Stimulated activated naive CD8-positive, alpha-beta T cell treated with anti-CD3 and anti-CD28 coated beads, Interleukin-15, Interleukin-2, amounts not matched to agents 100 ng/mL and 50 ng/mL, for 24 hours (primary cell): ENCODE results near the gene SH2D3C.

Experiments used
- H3K27ac Mint-ChIP-seq: one replicate; pipeline ENCODE4 v1.8.0; 2021; ENCODE audit warnings: mild to moderate bottlenecking, mixed read lengths
- H3K27me3 Mint-ChIP-seq: one replicate; pipeline ENCODE4 v1.8.0; 2021; ENCODE audit warnings: mixed read lengths
- H3K36me3 Mint-ChIP-seq: one replicate; pipeline ENCODE4 v1.8.0; 2021; ENCODE audit warnings: low read depth, mixed read lengths
- H3K4me1 Mint-ChIP-seq: one replicate; pipeline ENCODE4 v1.8.0; 2021; ENCODE audit warnings: low read depth, mixed read lengths
- H3K4me3 Mint-ChIP-seq: one replicate; pipeline ENCODE4 v1.8.0; 2021; ENCODE audit warnings: mild to moderate bottlenecking, mixed read lengths
- H3K9me3 Mint-ChIP-seq: one replicate; pipeline ENCODE4 v1.8.0; 2021; ENCODE audit warnings: mixed read lengths

Gene SH2D3C

GRCh38 chr9:127810378-127811187, 32.1 kb upstream of the SH2D3C start:
- Mint-ChIP-seq H3K9me3 (no peaks in the 10 kb centered on the region), H3K4me3 (no peak overlapping the region), H3K4me1 (no peaks in the 10 kb centered on the region), H3K27ac (no peak overlapping the region), H3K27me3 (no peaks in the 10 kb centered on the region), H3K36me3 (peaks cover 37% of the 10 kb centered on the region)

- Mint-ChIP-seq H3K36me3 (peaks cover 37% of the 10 kb centered on the region), H3K9me3 (no peaks in the 10 kb centered on the region), H3K27me3 (no peaks in the 10 kb centered on the region), H3K27ac (no peak overlapping the region), H3K4me3 (no peak overlapping the region), H3K4me1 (no peaks in the 10 kb centered on the region)
Measured at GRCh38 chr9:127809540-127810377, 31.3 kb upstream of the SH2D3C start.

- Mint-ChIP-seq H3K4me3 (no peak overlapping the region), H3K9me3 (no peaks in the 10 kb centered on the region)
Measured at GRCh38 chr9:127809002-127809539, 30.6 kb upstream of the SH2D3C start.

GRCh38 chr9:127808347-127809001, 30.0 kb upstream of the SH2D3C start:
- Mint-ChIP-seq H3K4me1 (peaks cover 11% of the 10 kb centered on the region), H3K27ac (no peak overlapping the region), H3K4me3 (no peak overlapping the region), H3K36me3 (peaks cover 41% of the 10 kb centered on the region), H3K9me3 (no peaks in the 10 kb centered on the region), H3K27me3 (no peaks in the 10 kb centered on the region)

More at GRCh38 chr9:127809002-127809539, 30.6 kb upstream of the SH2D3C start:
- Mint-ChIP-seq H3K4me1 (peaks cover 7% of the 10 kb centered on the region), H3K36me3 (peaks cover 39% of the 10 kb centered on the region), H3K27ac (no peak overlapping the region), H3K27me3 (no peaks in the 10 kb centered on the region)

- Mint-ChIP-seq H3K27ac (peak overlapping the region; percentile 72), H3K4me3 (no peak overlapping the region), H3K9me3 (no peaks in the 10 kb centered on the region), H3K36me3 (peaks cover 30% of the 10 kb centered on the region), H3K4me1 (peaks cover 16% of the 10 kb centered on the region), H3K27me3 (no peaks in the 10 kb centered on the region)
Measured at GRCh38 chr9:127806871-127807270, 28.4 kb upstream of the SH2D3C start.

GRCh38 chr9:127805620-127806019, 27.2 kb upstream of the SH2D3C start:
- Mint-ChIP-seq H3K4me3 (no peak overlapping the region), H3K27me3 (no peaks in the 10 kb centered on the region), H3K36me3 (peaks cover 30% of the 10 kb centered on the region), H3K9me3 (no peaks in the 10 kb centered on the region), H3K27ac (peak overlapping the region; percentile 57), H3K4me1 (peaks cover 22% of the 10 kb centered on the region)

- peaks cover 22% of the 10 kb centered on the region for H3K4me1 Mint-ChIP-seq
- no peaks in the 10 kb centered on the region for H3K27me3 Mint-ChIP-seq
- peak overlapping the region; percentile 97 for H3K27ac Mint-ChIP-seq
- no peaks in the 10 kb centered on the region for H3K9me3 Mint-ChIP-seq
- H3K36me3 Mint-ChIP-seq: peaks cover 22% of the 10 kb centered on the region
- peak overlapping the region; percentile 96 for H3K4me3 Mint-ChIP-seq
Measured at GRCh38 chr9:127803507-127804352, 25.3 kb upstream of the SH2D3C start.

- Mint-ChIP-seq H3K27ac (peak within 1 kb of the TSS; percentile 97), H3K9me3 (no peaks in the 10 kb centered on the region), H3K27me3 (no peaks in the 10 kb centered on the region), H3K4me3 (peak within 1 kb of the TSS; percentile 96), H3K36me3 (peaks cover 21% of the 10 kb centered on the region), H3K4me1 (peaks cover 28% of the 10 kb centered on the region)
Measured at GRCh38 chr9:127802576-127803443, 24.3 kb upstream of the SH2D3C start, which contains the start of gene FPGS. FPGS (plus strand) TSS chr9:127802882; CDS start chr9:127802925, 43 bp downstream.

GRCh38 chr9:127801955-127802575, 23.6 kb upstream of the SH2D3C start:
- Mint-ChIP-seq H3K27ac (peak overlapping the region; percentile 82), H3K4me3 (peak overlapping the region; percentile 96), H3K9me3 (no peaks in the 10 kb centered on the region), H3K27me3 (no peaks in the 10 kb centered on the region), H3K36me3 (peaks cover 16% of the 10 kb centered on the region), H3K4me1 (peaks cover 36% of the 10 kb centered on the region)

GRCh38 chr9:127796852-127797370, 18.4 kb upstream of the SH2D3C start:
- H3K27ac Mint-ChIP-seq: peak overlapping the region; percentile 81
- H3K36me3 Mint-ChIP-seq: peaks cover 8% of the 10 kb centered on the region
- peak overlapping the region; percentile 65 for H3K4me3 Mint-ChIP-seq
- H3K27me3 Mint-ChIP-seq: no peaks in the 10 kb centered on the region
- peaks cover 39% of the 10 kb centered on the region for H3K4me1 Mint-ChIP-seq
- H3K9me3 Mint-ChIP-seq: no peaks in the 10 kb centered on the region

GRCh38 chr9:127796225-127796813, 17.9 kb upstream of the SH2D3C start:
- Mint-ChIP-seq H3K4me3 (no peak overlapping the region), H3K36me3 (peaks cover 14% of the 10 kb centered on the region), H3K4me1 (peaks cover 36% of the 10 kb centered on the region), H3K27me3 (no peaks in the 10 kb centered on the region), H3K27ac (peak overlapping the region; percentile 81), H3K9me3 (no peaks in the 10 kb centered on the region)

GRCh38 chr9:127794001-127794791, 15.7 kb upstream of the SH2D3C start:
- no peaks in the 10 kb centered on the region for H3K27me3 Mint-ChIP-seq
- H3K27ac Mint-ChIP-seq: no peak overlapping the region
- no peak overlapping the region for H3K4me3 Mint-ChIP-seq
- H3K4me1 Mint-ChIP-seq: peaks cover 47% of the 10 kb centered on the region
- peaks cover 33% of the 10 kb centered on the region for H3K36me3 Mint-ChIP-seq
- no peaks in the 10 kb centered on the region for H3K9me3 Mint-ChIP-seq
